NOMO-1 treated with dmso at 0.1 percent for 144 hours (cell line): ENCODE measurements around the gene ST6GALNAC2.
"Not testable (repeated sequence)": the region's sequence is repeated elsewhere in the genome, so short reads cannot be mapped to it uniquely, and the experiment has no call there.

Source experiments
- DNase-seq: peaks from one replicate; lab custom pipeline; 2025; ENCODE audit not compliant: unreplicated experiment; lab: John Stamatoyannopoulos, UW

Gene ST6GALNAC2

GRCh38 chr17:76585649-76586593, at the start of gene ST6GALNAC2:
Gene ST6GALNAC2 (minus strand): TSS chr17:76585860. CDS start chr17:76585808, 52 bp downstream.
- peak; percentile 72 for DNase-seq

- DNase-seq, result no peak
These were observed 49.4 kb upstream of the ST6GALNAC2 start for GRCh38 chr17:76635039-76635438.

- DNase-seq, result no peak
These were observed 48.1 kb upstream of the ST6GALNAC2 start for GRCh38 chr17:76633628-76634328.

GRCh38 chr17:76631821-76632565, 46.3 kb upstream of the ST6GALNAC2 start:
- DNase-seq, result no peak

DNA sequence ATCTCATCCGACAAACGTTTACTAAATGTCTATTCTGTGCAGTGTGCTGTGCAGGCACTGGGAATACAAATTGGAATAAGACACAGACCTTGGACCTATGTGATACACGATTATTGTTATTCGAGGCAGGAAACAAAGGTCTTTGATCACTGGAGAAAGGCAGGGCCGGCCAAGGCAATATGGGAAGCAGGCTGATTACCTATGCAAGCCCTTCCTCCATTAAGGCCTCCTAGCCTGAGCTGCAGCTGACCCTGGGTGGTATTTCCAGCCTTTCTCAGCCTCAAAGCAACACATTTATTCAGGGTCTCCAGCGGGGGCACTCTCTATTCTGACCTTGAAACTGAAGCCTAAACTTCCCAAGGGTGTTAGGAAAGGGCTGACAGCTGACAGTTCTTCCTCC, 44.5 kb upstream of the ST6GALNAC2 start:
- DNase-seq, result no peak

- DNase-seq, result no peak
These were observed 41.9 kb upstream of the ST6GALNAC2 start for GRCh38 chr17:76627510-76627909.

DNA sequence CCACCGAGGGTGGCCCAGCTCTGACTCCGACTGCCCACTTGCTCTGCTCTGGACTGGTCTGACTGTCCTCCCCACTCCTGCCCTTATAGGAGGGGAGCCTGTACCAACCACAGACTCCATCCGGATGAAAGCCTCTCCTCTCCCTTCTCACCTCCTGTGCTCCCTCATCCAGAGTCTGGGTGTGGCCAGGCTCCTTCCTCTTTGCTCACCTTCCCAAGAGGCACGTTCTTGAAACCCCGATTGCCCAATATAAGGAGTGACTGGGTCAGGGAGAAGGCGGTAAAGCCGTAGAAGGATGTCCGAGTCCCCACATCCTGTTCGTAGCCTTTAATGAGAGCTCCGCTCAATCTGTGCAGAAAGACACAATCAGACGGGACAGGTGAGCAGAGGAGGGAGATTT, 40.8 kb upstream of the ST6GALNAC2 start:
- no peak for DNase-seq

GRCh38 chr17:76625496-76625895, 39.8 kb upstream of the ST6GALNAC2 start:
- DNase-seq, result no peak

- peak; percentile 43 for DNase-seq
These were observed 37.8 kb upstream of the ST6GALNAC2 start for GRCh38 chr17:76623271-76624146.

GRCh38 chr17:76617838-76618237, 32.2 kb upstream of the ST6GALNAC2 start:
- no peak for DNase-seq

- no peak for DNase-seq
These were observed 29.4 kb upstream of the ST6GALNAC2 start for GRCh38 chr17:76614912-76615617.

DNA sequence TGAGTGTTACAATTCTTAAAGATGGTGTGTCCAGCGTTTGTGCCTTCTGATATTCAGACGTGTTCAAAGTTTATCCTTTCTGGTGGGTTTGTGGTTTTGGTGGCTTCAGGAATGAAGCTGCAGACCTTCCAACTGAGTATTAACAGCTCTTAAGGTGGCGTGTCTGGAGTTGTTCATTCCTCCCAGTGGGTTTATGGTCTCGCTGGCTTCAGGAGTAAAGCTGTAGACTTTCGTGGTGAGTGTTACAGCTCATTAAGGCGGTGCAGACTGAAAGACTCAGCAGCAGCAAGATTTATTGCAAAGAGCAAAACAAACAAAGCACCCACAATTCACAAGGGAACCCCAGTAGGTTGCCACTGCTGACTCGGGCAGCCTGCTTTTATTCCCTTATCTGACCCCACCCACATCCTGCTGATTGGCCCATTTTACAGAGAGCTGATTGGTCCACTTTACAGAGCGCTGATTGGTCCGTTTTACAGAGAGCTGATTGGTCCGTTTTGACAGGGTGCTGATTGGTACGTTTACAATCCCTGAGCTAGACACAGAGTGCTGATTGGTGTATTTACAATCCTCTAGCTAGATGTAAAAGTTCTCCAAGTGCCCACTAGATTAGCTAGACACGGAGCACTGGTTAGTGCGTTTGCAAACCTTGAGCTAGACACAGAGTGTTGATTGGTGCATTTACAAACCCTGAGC, 28.6 kb upstream of the ST6GALNAC2 start:
- DNase-seq, result not testable (repeated sequence)

GRCh38 chr17:76612977-76613851, 27.6 kb upstream of the ST6GALNAC2 start:
- no peak for DNase-seq

GRCh38 chr17:76612465-76612864, 26.8 kb upstream of the ST6GALNAC2 start:
- DNase-seq, result no peak

DNA sequence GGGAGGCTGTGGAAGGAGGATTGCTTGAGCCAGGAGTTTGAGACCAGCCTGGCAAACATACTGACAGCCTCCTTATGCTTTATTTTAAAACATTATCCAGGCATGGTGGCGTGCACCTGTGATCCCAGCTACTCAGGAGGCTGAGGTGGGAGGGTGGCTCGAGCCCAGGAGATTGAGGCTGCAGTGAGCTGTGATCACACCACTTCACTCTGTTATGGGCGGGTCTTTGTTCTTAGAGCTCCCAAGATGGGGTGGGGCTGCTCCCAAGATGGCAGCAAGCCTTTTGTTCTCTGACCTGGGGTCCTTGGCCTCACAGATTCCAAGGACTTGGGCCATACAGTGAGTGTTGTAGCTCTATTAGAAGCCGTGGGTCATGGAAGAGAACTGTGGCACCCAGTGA, 26.1 kb upstream of the ST6GALNAC2 start:
- DNase-seq, result no peak

- DNase-seq, result not testable (repeated sequence)
These were observed 25.6 kb upstream of the ST6GALNAC2 start for GRCh38 chr17:76611080-76611749.

- not testable (repeated sequence) for DNase-seq
These were observed 21.0 kb upstream of the ST6GALNAC2 start for GRCh38 chr17:76606685-76607084.

GRCh38 chr17:76601065-76601464, 15.4 kb upstream of the ST6GALNAC2 start:
- no peak for DNase-seq
